ENCODE data around the gene DLG4.

DNA sequence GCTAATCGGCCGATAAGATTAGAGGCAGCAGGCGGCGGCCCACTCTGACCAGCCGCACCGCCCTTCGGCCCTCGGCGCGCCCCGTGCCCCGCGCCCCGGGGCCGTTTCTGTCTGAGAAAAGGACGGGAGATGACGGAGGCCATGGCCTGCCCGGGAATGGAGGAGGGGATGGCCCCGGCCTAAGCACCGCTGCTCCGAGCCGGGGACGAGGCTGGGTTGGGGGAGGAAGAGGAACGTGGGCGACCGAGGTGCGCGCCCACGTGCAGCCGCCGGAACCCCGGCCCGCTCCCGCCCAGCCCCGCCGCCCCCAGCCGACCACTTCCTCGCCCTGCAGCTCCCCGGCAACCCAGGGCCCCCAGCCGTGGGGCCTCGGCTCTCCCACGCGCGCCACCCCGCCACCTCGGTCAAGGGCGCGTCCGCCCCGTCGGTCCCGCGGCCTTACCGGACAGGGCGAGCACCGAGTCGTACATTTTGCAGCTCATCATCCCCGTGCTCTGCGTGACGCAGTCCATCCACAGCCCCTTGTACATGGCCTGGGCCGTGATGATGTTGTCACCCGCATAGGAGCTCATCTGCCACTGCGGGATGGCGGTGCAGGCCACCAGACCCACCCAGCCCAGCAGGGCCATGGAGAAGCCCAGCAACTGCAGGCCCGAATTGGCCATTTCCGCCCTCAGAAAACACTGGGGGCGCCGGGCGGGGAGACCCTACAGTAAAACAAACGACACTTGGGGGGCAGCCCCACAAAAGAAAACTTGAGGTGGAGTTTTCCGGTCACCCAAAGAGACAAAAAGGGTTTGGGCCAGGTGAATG, 41.9 kb upstream of the DLG4 start:
- TF ChIP-seq EZH2phosphoT487 (IDR thresholded peaks at IDR 0.05; ENCODE audit: borderline replicate concordance) = no peak
- TF ChIP-seq, protein P1, sequence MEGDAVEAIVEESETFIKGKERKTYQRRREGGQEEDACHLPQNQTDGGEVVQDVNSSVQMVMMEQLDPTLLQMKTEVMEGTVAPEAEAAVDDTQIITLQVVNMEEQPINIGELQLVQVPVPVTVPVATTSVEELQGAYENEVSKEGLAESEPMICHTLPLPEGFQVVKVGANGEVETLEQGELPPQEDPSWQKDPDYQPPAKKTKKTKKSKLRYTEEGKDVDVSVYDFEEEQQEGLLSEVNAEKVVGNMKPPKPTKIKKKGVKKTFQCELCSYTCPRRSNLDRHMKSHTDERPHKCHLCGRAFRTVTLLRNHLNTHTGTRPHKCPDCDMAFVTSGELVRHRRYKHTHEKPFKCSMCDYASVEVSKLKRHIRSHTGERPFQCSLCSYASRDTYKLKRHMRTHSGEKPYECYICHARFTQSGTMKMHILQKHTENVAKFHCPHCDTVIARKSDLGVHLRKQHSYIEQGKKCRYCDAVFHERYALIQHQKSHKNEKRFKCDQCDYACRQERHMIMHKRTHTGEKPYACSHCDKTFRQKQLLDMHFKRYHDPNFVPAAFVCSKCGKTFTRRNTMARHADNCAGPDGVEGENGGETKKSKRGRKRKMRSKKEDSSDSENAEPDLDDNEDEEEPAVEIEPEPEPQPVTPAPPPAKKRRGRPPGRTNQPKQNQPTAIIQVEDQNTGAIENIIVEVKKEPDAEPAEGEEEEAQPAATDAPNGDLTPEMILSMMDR (conservative IDR thresholded peaks at IDR 0.05; ENCODE audit: low read length) = no peak

Measured in Loucy (cell line).